H1 (cell line): ENCODE measurements around the gene TNFRSF14. TPM values are rescaled to one million over a fixed set of nuclear protein-coding genes. Genes with fewer than 3 reads are reported as not detected.

Experiments used
- CTCF ChIA-PET: fragments of 300-600 bp; sonication (Branson Sonifier 250); formaldehyde crosslinking; loops from one replicate; lab custom pipeline; 2021; ENCODE audit not compliant: partially characterized antibody; lab: Charles Lee
- POLR2A ChIA-PET: fragments of 300-600 bp; sonication (Branson Sonifier 250); formaldehyde crosslinking; loops from one replicate; lab custom pipeline; 2021; ENCODE audit warnings: inconsistent platforms; ENCODE audit not compliant: partially characterized antibody; lab: Charles Lee
- DNase-seq, 2 experiments: peaks; one replicate each; pipeline versions ENCODE4 v3.0.0 to v3.0.0-alpha.2; 2010 to 2022; ENCODE audit warnings: low spot score in 2 of 2, low read depth in 1 of 2, mixed read lengths in 1 of 2
- FAIRE-seq: peaks from 2 replicates; lab custom pipeline; 2011; peaks lifted over from hg19 to GRCh38; lab: Jason Lieb, UNC
- H2AFZ ChIP-seq: 2 replicates; pipeline ENCODE4 v1.8.1; 2012; ENCODE audit warnings: low read length, inconsistent platforms
- H2AK5ac ChIP-seq: 2 replicates; pipeline ENCODE4 v1.6.1; 2013; ENCODE audit warnings: low read depth, low read length
- H2BK120ac ChIP-seq: replicated peaks from 2 replicates; pipeline ENCODE3; 2013; ENCODE audit warnings: low read depth, low read length, inconsistent platforms
- H2BK12ac ChIP-seq: 2 replicates; pipeline ENCODE4 v1.6.1; 2013; ENCODE audit warnings: low read depth, low read length
- H2BK15ac ChIP-seq: 2 replicates; pipeline ENCODE4 v1.6.1; 2013; ENCODE audit warnings: low read length
- H2BK20ac ChIP-seq: 2 replicates; pipeline ENCODE4 v1.6.1; 2013; ENCODE audit warnings: low read length
- H2BK5ac ChIP-seq: 2 replicates; pipeline ENCODE4 v1.6.1; 2013; ENCODE audit warnings: low read depth, low read length
- H3K14ac ChIP-seq: 2 replicates; pipeline ENCODE4 v1.6.1; 2013; ENCODE audit warnings: inconsistent platforms; ENCODE audit not compliant: insufficient read length
- H3K18ac ChIP-seq: 2 replicates; pipeline ENCODE4 v1.6.1; 2013; ENCODE audit warnings: low read length; ENCODE audit errors: extremely low read depth
- H3K23ac ChIP-seq: 2 replicates; pipeline ENCODE4 v1.6.1; 2013; ENCODE audit warnings: inconsistent platforms; ENCODE audit not compliant: insufficient read length
- H3K23me2 ChIP-seq: 2 replicates; pipeline ENCODE4 v1.6.1; 2013; ENCODE audit warnings: low read depth, low read length
- H3K27ac ChIP-seq: 2 replicates; pipeline ENCODE4 v1.6.1; 2011; ENCODE audit warnings: low read depth, low read length, inconsistent platforms
- H3K27me3 ChIP-seq, 4 experiments: replicated peaks in 1 of 4; 1 replicate in 1 of 4; 2 replicates in 3 of 4; pipeline versions ENCODE4 v1.6.1 to v1.8.1; 2011 to 2013; ENCODE audit warnings: low read length in 3 of 4, mild to moderate bottlenecking in 3 of 4, inconsistent platforms in 2 of 4, mixed read lengths in 2 of 4, moderate library complexity in 1 of 4; ENCODE audit not compliant: control insufficient read depth in 3 of 4, insufficient read depth in 3 of 4; ENCODE audit errors: extremely low read depth in 1 of 4
- H3K36me3 ChIP-seq, 4 experiments: 2 replicates each; pipeline versions ENCODE4 v1.6.1 to v1.8.1; 2011 to 2013; ENCODE audit warnings: mild to moderate bottlenecking in 4 of 4, low read length in 3 of 4, moderate library complexity in 2 of 4, control low read depth in 1 of 4, inconsistent platforms in 1 of 4; ENCODE audit not compliant: insufficient read depth in 4 of 4, control insufficient read depth in 2 of 4
- H3K4ac ChIP-seq: replicated peaks from 2 replicates; pipeline ENCODE3; 2013; ENCODE audit warnings: low read length, low read depth, mixed read lengths, inconsistent platforms; ENCODE audit not compliant: insufficient read length
- H3K4me1 ChIP-seq, 4 experiments: replicated peaks in 1 of 4; 1 replicate in 1 of 4; 2 replicates in 3 of 4; pipeline versions ENCODE4 v1.6.1 to v1.8.1; 2011 to 2013; ENCODE audit warnings: low read length in 3 of 4, inconsistent platforms in 2 of 4, mixed read lengths in 1 of 4; ENCODE audit not compliant: insufficient read depth in 4 of 4, control insufficient read depth in 3 of 4
- H3K4me2 ChIP-seq, 2 experiments: 2 replicates each; pipeline versions ENCODE4 v1.6.1 to v1.8.1; 2011 to 2013; ENCODE audit warnings: low read depth in 2 of 2, low read length in 2 of 2, control low read depth in 1 of 2, inconsistent platforms in 1 of 2, mild to moderate bottlenecking in 1 of 2; ENCODE audit not compliant: insufficient read depth in 1 of 2
- H3K4me3 ChIP-seq, 4 experiments: fragments of 200-600, 300-600 bp in 1 of 4; sonication (generic), shearing (Covaris generic), sonication (Bioruptor Twin) in 1 of 4; 2 replicates each; pipeline versions ENCODE4 v1.5.1 to v1.8.1; 2011 to 2016; ENCODE audit warnings: low read length in 4 of 4, low read depth in 3 of 4, control low read depth in 2 of 4, inconsistent platforms in 2 of 4, mild to moderate bottlenecking in 2 of 4, mixed read lengths in 1 of 4, moderate library complexity in 1 of 4; ENCODE audit not compliant: insufficient read depth in 2 of 4; ENCODE audit errors: extremely low read depth in 1 of 4
- H3K56ac ChIP-seq: replicated peaks from 2 replicates; pipeline ENCODE3; 2013; ENCODE audit warnings: low read depth, mild to moderate bottlenecking, mixed read lengths, low read length, inconsistent platforms; ENCODE audit not compliant: insufficient read length
- H3K79me1 ChIP-seq: 2 replicates; pipeline ENCODE4 v1.6.1; 2013; ENCODE audit warnings: low read depth, low read length, control low read depth
- H3K79me2 ChIP-seq, 2 experiments: 2 replicates each; pipeline versions ENCODE4 v1.6.1 to v1.8.1; 2012 to 2013; ENCODE audit warnings: low read length in 2 of 2, mild to moderate bottlenecking in 2 of 2, inconsistent platforms in 1 of 2; ENCODE audit not compliant: insufficient read depth in 2 of 2, control insufficient read depth in 1 of 2
- H3K9ac ChIP-seq, 4 experiments: replicated peaks in 1 of 4; 1 replicate in 1 of 4; 2 replicates in 3 of 4; pipeline versions ENCODE4 v1.6.1 to v1.8.1; 2011 to 2013; ENCODE audit warnings: low read depth in 3 of 4, low read length in 3 of 4, control low read depth in 2 of 4, mild to moderate bottlenecking in 2 of 4, moderate library complexity in 2 of 4, inconsistent platforms in 1 of 4; ENCODE audit errors: extremely low read depth in 1 of 4
- H3K9me3 ChIP-seq, 2 experiments: 2 replicates each; pipeline versions ENCODE4 v1.6.1 to v1.8.1; 2012 to 2013; ENCODE audit warnings: mild to moderate bottlenecking in 2 of 2, moderate library complexity in 2 of 2, control low read depth in 1 of 2, inconsistent platforms in 1 of 2, low read depth in 1 of 2, low read length in 1 of 2, mixed read lengths in 1 of 2; ENCODE audit not compliant: insufficient read depth in 2 of 2
- H4K20me1 ChIP-seq, 2 experiments: replicated peaks in 1 of 2; 2 replicates each; pipeline versions ENCODE3 to v1.8.1; 2011 to 2013; ENCODE audit warnings: inconsistent platforms in 2 of 2, low read length in 2 of 2, mild to moderate bottlenecking in 1 of 2; ENCODE audit not compliant: insufficient read depth in 2 of 2, control insufficient read depth in 1 of 2
- H4K5ac ChIP-seq: 2 replicates; pipeline ENCODE4 v1.6.1; 2013; ENCODE audit warnings: low read length, low read depth, mixed read lengths, inconsistent platforms; ENCODE audit not compliant: insufficient read length
- H4K8ac ChIP-seq: 2 replicates; pipeline ENCODE4 v1.8.0; 2013; ENCODE audit warnings: mild to moderate bottlenecking, moderate library complexity, low read length, inconsistent platforms; ENCODE audit not compliant: insufficient read depth; ENCODE audit errors: extremely low read depth
- H4K91ac ChIP-seq: replicated peaks from 2 replicates; pipeline ENCODE3; 2013; ENCODE audit warnings: low read length, mixed read lengths, inconsistent platforms; ENCODE audit not compliant: insufficient read length
- CEBPB ChIP-seq: IDR thresholded peaks from 2 replicates; pipeline ENCODE4 v1.6.1; 2012; ENCODE audit warnings: low read depth, low read length
- GTF2F1 ChIP-seq: IDR thresholded peaks from 2 replicates; pipeline ENCODE4 v1.6.1; 2012; ENCODE audit warnings: low read depth, low read length, improper control_type of control experiment, borderline replicate concordance
- JUND ChIP-seq: IDR thresholded peaks from 2 replicates; pipeline ENCODE4 v1.6.1; 2011; ENCODE audit warnings: mild to moderate bottlenecking, improper control_type of control experiment, low read length
- PHF8 ChIP-seq: fragments of 200-600 bp; sonication (generic); conservative IDR thresholded peaks from 2 replicates; pipeline ENCODE4 v1.7.1; 2012; ENCODE audit warnings: low read depth, mild to moderate bottlenecking, inconsistent platforms, low read length, moderate library complexity
- SIN3A ChIP-seq, 2 experiments: IDR thresholded peaks in 1 of 2; conservative IDR thresholded peaks in 1 of 2; 2 replicates each; pipeline ENCODE4 v1.6.1; 2011 to 2012; ENCODE audit warnings: low read length in 2 of 2, improper control_type of control experiment in 1 of 2, low read depth in 1 of 2, mild to moderate bottlenecking in 1 of 2
- SIX5 ChIP-seq: IDR thresholded peaks from 2 replicates; pipeline ENCODE4 v1.6.1; 2011; ENCODE audit warnings: mild to moderate bottlenecking, low read depth, low read length
- SP1 ChIP-seq: IDR thresholded peaks from 2 replicates; pipeline ENCODE4 v1.6.1; 2011; ENCODE audit warnings: low read depth, low read length
- SP4 ChIP-seq: IDR thresholded peaks from 2 replicates; pipeline ENCODE4 v1.6.1; 2012; ENCODE audit warnings: low read length, inconsistent platforms
- SRF ChIP-seq: IDR thresholded peaks from 2 replicates; pipeline ENCODE4 v1.6.1; 2011; ENCODE audit warnings: mild to moderate bottlenecking, low read depth, low read length, moderate library complexity
- SUZ12 ChIP-seq: fragments of 200-600 bp; sonication (generic); IDR thresholded peaks from 2 replicates; pipeline ENCODE4 v1.6.1; 2012; ENCODE audit warnings: mild to moderate bottlenecking, inconsistent platforms, low read length, moderate library complexity, mixed read lengths
- TCF12 ChIP-seq: IDR thresholded peaks from 2 replicates; pipeline ENCODE4 v1.6.1; 2011; ENCODE audit warnings: low read depth, mild to moderate bottlenecking, low read length
- TEAD4 ChIP-seq: IDR thresholded peaks from 2 replicates; pipeline ENCODE4 v1.6.1; 2012; ENCODE audit warnings: low read depth, low read length, inconsistent platforms, mixed read lengths
- ZNF274 ChIP-seq: IDR thresholded peaks from 2 replicates; pipeline ENCODE4 v1.7.0; 2012; ENCODE audit warnings: low read length, borderline replicate concordance; ENCODE audit errors: extremely low read depth
- WGBS, 2 experiments: shearing (Covaris generic) in 1 of 2; methylation state at CpG; one replicate each; pipeline versions ENCODE4 v1.1.6 to v1.1.7; 2013 to 2015; ENCODE audit warnings: low lambda C conversion rate in 2 of 2, mixed read lengths in 2 of 2, inconsistent platforms in 1 of 2, low coverage in 1 of 2, missing lambda C conversion rate in 1 of 2; ENCODE audit not compliant: insufficient replicate concordance in 2 of 2, insufficient coverage in 1 of 2, insufficient read length in 1 of 2; ENCODE audit errors: extremely low coverage in 1 of 2, missing lambda C conversion rate in 1 of 2; 5-methylcytosine and 5-hydroxymethylcytosine counted together
- polyA plus RNA-seq, 7 experiments: library from polyadenylated mRNA; depleted of rRNA in 3 of 7; stranded (reverse) in 5 of 7; unstranded in 2 of 7; fragments of >200 nt in 5 of 7; fragments of 200-250 nt in 2 of 7; gene quantifications; 1 replicate in 5 of 7; 2 replicates in 1 of 7; 4 replicates in 1 of 7; pipeline versions ENCODE4 v1.2.1 to v1.2.3, GENCODE V29; 2011 to 2013; ENCODE audit warnings: missing spikeins in 2 of 7, mixed read lengths in 2 of 7
- total RNA-seq: library from RNA; stranded (reverse); fragmentation: NEBNext Ultra II Directional; extraction: Animal tissue kit (Norgen Biotek cat#: 25700); gene quantifications from 2 replicates; pipeline ENCODE4 v1.2.1, GENCODE V29; 2021

The TNFRSF14 gene
- total and polyA plus RNA-seq, 2 of the 8 experiments (the other 6 are each of a cell fraction or from before 2014, with no cell fraction given): 0.36 to 0.50 TPM

DNA sequence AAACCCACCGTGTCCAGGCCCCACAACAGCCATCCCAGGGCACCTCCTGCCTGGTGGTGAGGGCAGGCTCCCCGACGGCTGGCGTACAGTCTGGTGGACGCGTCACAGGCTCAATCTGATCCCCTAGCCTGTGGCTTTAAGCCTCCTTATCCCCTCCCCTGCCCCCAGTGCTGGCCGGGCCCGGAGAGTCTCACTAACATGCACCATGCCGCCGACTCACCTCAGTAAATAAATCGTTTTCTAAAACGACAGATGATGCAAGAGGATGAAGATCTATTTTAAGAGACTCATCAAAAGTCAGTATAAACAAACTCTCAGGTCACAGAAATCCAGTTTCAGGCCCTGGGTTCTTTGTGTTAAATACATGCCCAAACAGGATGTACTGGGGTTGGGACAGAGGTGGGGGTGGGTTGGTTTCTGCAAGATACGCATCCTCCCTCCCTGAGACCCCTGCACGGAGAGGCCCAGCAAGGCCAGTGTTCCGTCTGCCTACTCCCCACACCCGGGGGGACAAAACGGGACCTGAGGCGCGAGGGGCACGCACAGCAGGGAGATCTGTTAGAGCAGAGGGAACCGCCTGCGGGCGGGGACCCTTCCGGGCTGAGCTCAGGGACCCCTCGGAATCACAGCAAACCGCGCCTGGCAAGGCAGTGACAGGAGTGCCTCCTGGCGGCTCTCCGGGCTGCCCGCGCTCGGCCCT is 32.8 kb upstream of the TNFRSF14 start:
- H2AFZ ChIP-seq: no peak overlapping the region
- no peak for FAIRE-seq
- no peak overlapping the region for H3K4me3 ChIP-seq
- no peak for TF ChIP-seq GTF2F1
- TF ChIP-seq PHF8: no peak
- no peak for TF ChIP-seq SP4
- TF ChIP-seq ZNF274: no peak
- TF ChIP-seq CEBPB: no peak
- no peak for TF ChIP-seq TCF12
- TF ChIP-seq TEAD4: no peak
- no peak for TF ChIP-seq JUND
- no peak for TF ChIP-seq SUZ12
- peak in 1 of 2 experiments; percentile 49; a peak in 1 of 4 replicates for TF ChIP-seq SIN3A (conservative IDR thresholded peaks at IDR 0.05 in 1 of 2, IDR thresholded peaks at IDR 0.05 in 1 of 2; ENCODE audit: low read depth in 1 of 2, low read length in 2 of 2)
- TF ChIP-seq SRF: no peak
- no peak for TF ChIP-seq SP1
- TF ChIP-seq SIX5: no peak

More for the DNA sequence above, 32.8 kb upstream of the TNFRSF14 start:
- peak in 1 of 2 experiments; percentile 64 for DNase-seq
- H3K79me2 ChIP-seq: peaks cover 14 to 44% of the 10 kb centered on the region in 2 experiments
- H3K14ac ChIP-seq: no peak overlapping the region
- H3K27me3 ChIP-seq: peaks cover 13 to 18% (median 17%) of the 10 kb centered on the region in 4 experiments
- no peak overlapping the region for H3K27ac ChIP-seq
- H3K9ac ChIP-seq: no peak overlapping the region
- H3K36me3 ChIP-seq: peaks cover 12 to 28% (median 20%) of the 10 kb centered on the region in 4 experiments; a peak in 7 of 8 replicates
- peaks cover 2% of the 10 kb centered on the region; the same call in 1 of the 2 replicates for H3K23me2 ChIP-seq
- WGBS, 2 experiments: 84% methylated on average over 30 of the region's 32 CpGs; no CpG with 5 or more reads in 1 of the 2 experiments
- no peak overlapping the region for H3K4ac ChIP-seq
- H4K5ac ChIP-seq: no peak overlapping the region
- H2AK5ac ChIP-seq: no peak overlapping the region
- H4K8ac ChIP-seq: no peak overlapping the region
- ChIA-PET POLR2A (interaction anchor here (0.6 to 1.1 kb wide), 3 partner anchors 17 to 110 kb away, joined by 3 read pairs; no protein-coding TSS in a partner anchor), CTCF (interaction anchor here (0.6 to 4.9 kb wide), 15 partner anchors 9 to 901 kb away, joined by 3 to 27 read pairs (median 3); no protein-coding TSS in a partner anchor)
- H3K9me3 ChIP-seq: no peaks in the 10 kb centered on the region
- H2BK20ac ChIP-seq: no peak overlapping the region
- no peak overlapping the region for H3K23ac ChIP-seq
- no peak overlapping the region for H2BK15ac ChIP-seq
- H2BK12ac ChIP-seq: no peak overlapping the region
- H3K79me1 ChIP-seq: peaks cover 30% of the 10 kb centered on the region
- H2BK5ac ChIP-seq: no peak overlapping the region
- H3K18ac ChIP-seq: no peak overlapping the region
- H4K20me1 ChIP-seq: peaks cover 36 to 50% of the 10 kb centered on the region in 2 experiments
- no peak overlapping the region for H2BK120ac ChIP-seq
- no peak overlapping the region for H3K56ac ChIP-seq
- no peak overlapping the region for H4K91ac ChIP-seq
- H3K4me2 ChIP-seq: no peak overlapping the region; a peak in 1 of 4 replicates
- peaks cover 0 to 28% (median 16%) of the 10 kb centered on the region in 4 experiments; a peak in 6 of 7 replicates for H3K4me1 ChIP-seq
